ENCODE results near the gene ATP12A. TPM values are rescaled to one million over a fixed set of nuclear protein-coding genes. Genes with fewer than 3 reads are reported as not detected.

The ATP12A gene
- total and polyA plus RNA-seq, 4 experiments from 2014 or later: not detected

- peaks cover 20 to 26% of the 10 kb centered on the region in 2 donors for H3K27me3 Mint-ChIP-seq
- H3K9me3 ChIP-seq (ENCODE audit: control insufficient read depth in 1 of 2, low read length in 2 of 2): no peaks in the 10 kb centered on the region
- ChIA-PET CTCF (ENCODE audit: partially characterized antibody) (interaction anchor here (1.2 to 3.0 kb wide), 11 partner anchors 9 to 102 kb away, joined by 4 to 33 read pairs (median 7); no protein-coding TSS in a partner anchor), POLR2A (ENCODE audit: partially characterized antibody) (no interaction called here)
- intact Hi-C loops (cut with micrococcal nuclease): loop anchor here (5.0 kb wide), 1 partner anchor 285 kb away; no protein-coding TSS in a partner anchor
- peaks cover 31% of the 10 kb centered on the region for H3K4me1 ChIP-seq (ENCODE audit: insufficient read depth, low read length)
- no peak overlapping the region for H3K4me3 ChIP-seq (ENCODE audit: low read length in 2 of 2)
- H3K9me3 Mint-ChIP-seq: peaks cover 0 to 2% (median 0%) of the 10 kb centered on the region in 8 donors
- peaks cover 22 to 40% (median 34%) of the 10 kb centered on the region in 4 donors for H3K4me1 Mint-ChIP-seq
- H3K27ac Mint-ChIP-seq: peak overlapping the region in 4 of 7 donors; percentile 5 to 79 (median 38)
- H3K4me3 Mint-ChIP-seq: peak overlapping the region in 1 of 8 donors; percentile 36
- H3K36me3 Mint-ChIP-seq: no peaks in the 10 kb centered on the region
- H3K27ac ChIP-seq (ENCODE audit: low read depth, low read length): no peak overlapping the region
- no peaks in the 10 kb centered on the region for H3K36me3 ChIP-seq (ENCODE audit: insufficient read depth, low read length)
- H3K27me3 ChIP-seq (ENCODE audit: insufficient read depth, low read length): peaks cover 14% of the 10 kb centered on the region
- no peak for DNase-seq
Observed at GRCh38 chr13:24681930-24682329, 1.7 kb downstream of the ATP12A start.

- ChIA-PET CTCF (ENCODE audit: partially characterized antibody) (interaction anchor here (1.0 to 3.0 kb wide), 21 partner anchors 9 to 313 kb away, joined by 3 to 33 read pairs (median 5); no protein-coding TSS in a partner anchor), POLR2A (ENCODE audit: partially characterized antibody) (no interaction called here)
- peaks cover 31% of the 10 kb centered on the region for H3K4me1 ChIP-seq (ENCODE audit: insufficient read depth, low read length)
- Mint-ChIP-seq H3K27me3 (peaks cover 20 to 25% of the 10 kb centered on the region in 2 donors), H3K4me3 (no peak overlapping the region), H3K4me1 (peaks cover 22 to 40% (median 34%) of the 10 kb centered on the region in 4 donors), H3K27ac (peak overlapping the region in 1 of 7 donors; percentile 54), H3K9me3 (peaks cover 0 to 1% (median 0%) of the 10 kb centered on the region in 8 donors), H3K36me3 (no peaks in the 10 kb centered on the region)
- H3K9me3 ChIP-seq (ENCODE audit: control insufficient read depth in 1 of 2, low read length in 2 of 2): no peaks in the 10 kb centered on the region
- peaks cover 14% of the 10 kb centered on the region for H3K27me3 ChIP-seq (ENCODE audit: insufficient read depth, low read length)
- no peak overlapping the region for H3K4me3 ChIP-seq (ENCODE audit: low read length in 2 of 2)
- H3K36me3 ChIP-seq (ENCODE audit: insufficient read depth, low read length): no peaks in the 10 kb centered on the region
- H3K27ac ChIP-seq (ENCODE audit: low read depth, low read length): no peak overlapping the region
- DNase-seq: no peak
- intact Hi-C loops (cut with micrococcal nuclease): loop anchor here (5.0 kb wide), 1 partner anchor 285 kb away; no protein-coding TSS in a partner anchor
Observed at GRCh38 chr13:24682353-24682752, 2.1 kb downstream of the ATP12A start.

- ChIA-PET POLR2A (ENCODE audit: partially characterized antibody) (no interaction called here), CTCF (ENCODE audit: partially characterized antibody) (interaction anchor here (0.5 to 3.0 kb wide), 23 partner anchors 8 to 230 kb away, joined by 3 to 33 read pairs (median 4); no protein-coding TSS in a partner anchor)
- no peak overlapping the region for H3K4me3 ChIP-seq (ENCODE audit: low read length in 2 of 2)
- no peaks in the 10 kb centered on the region for H3K36me3 ChIP-seq (ENCODE audit: insufficient read depth, low read length)
- Mint-ChIP-seq H3K27ac (peak overlapping the region in 1 of 7 donors; percentile 2), H3K36me3 (no peaks in the 10 kb centered on the region), H3K4me1 (peaks cover 22 to 40% (median 34%) of the 10 kb centered on the region in 4 donors), H3K9me3 (peaks cover 0 to 1% (median 0%) of the 10 kb centered on the region in 8 donors), H3K4me3 (peak overlapping the region in 2 of 8 donors; percentile 39 to 71), H3K27me3 (peaks cover 20 to 22% of the 10 kb centered on the region in 2 donors)
- H3K27ac ChIP-seq (ENCODE audit: low read depth, low read length): no peak overlapping the region
- intact Hi-C loops (cut with micrococcal nuclease): loop anchor here (5.0 kb wide), 1 partner anchor 284 kb away; no protein-coding TSS in a partner anchor
- no peaks in the 10 kb centered on the region for H3K9me3 ChIP-seq (ENCODE audit: control insufficient read depth in 1 of 2, low read length in 2 of 2)
- H3K27me3 ChIP-seq (ENCODE audit: insufficient read depth, low read length): peaks cover 14% of the 10 kb centered on the region
- DNase-seq: no peak
- H3K4me1 ChIP-seq (ENCODE audit: insufficient read depth, low read length): peaks cover 31% of the 10 kb centered on the region
Observed at GRCh38 chr13:24683351-24683750, 3.1 kb downstream of the ATP12A start.

- CTCF ChIA-PET (ENCODE audit: partially characterized antibody): interaction anchor here (1.1 to 3.0 kb wide), 17 partner anchors 10 to 220 kb away, joined by 3 to 33 read pairs (median 7); no protein-coding TSS in a partner anchor
- H3K4me3 ChIP-seq (ENCODE audit: low read length in 2 of 2): peak overlapping the region in 1 of 2 donors; percentile 11
- H3K4me1 ChIP-seq (ENCODE audit: insufficient read depth, low read length): peaks cover 31% of the 10 kb centered on the region
- H3K27ac ChIP-seq (ENCODE audit: low read depth, low read length): no peak overlapping the region
- intact Hi-C loops (cut with micrococcal nuclease): loop anchor here (1.0 to 5.0 kb wide), 3 partner anchors 25 to 283 kb away; no protein-coding TSS in a partner anchor
- peak; percentile 45 to 56 (median 54) for DNase-seq
- Mint-ChIP-seq H3K27me3 (peaks cover 19% of the 10 kb centered on the region in 2 donors), H3K36me3 (no peaks in the 10 kb centered on the region), H3K9me3 (peaks cover 0 to 1% (median 0%) of the 10 kb centered on the region in 8 donors), H3K4me1 (peaks cover 22 to 44% (median 34%) of the 10 kb centered on the region in 4 donors), H3K27ac (peak overlapping the region in 6 of 7 donors; percentile 2 to 54 (median 40)), H3K4me3 (peak overlapping the region in 6 of 8 donors; percentile 40 to 71 (median 62))
- H3K27me3 ChIP-seq (ENCODE audit: insufficient read depth, low read length): peaks cover 13% of the 10 kb centered on the region
- H3K36me3 ChIP-seq (ENCODE audit: insufficient read depth, low read length): no peaks in the 10 kb centered on the region
- POLR2A ChIA-PET (ENCODE audit: partially characterized antibody): interaction anchor here (0.8 to 1.3 kb wide), 2 partner anchors 10 to 44 kb away, joined by 3 read pairs; no protein-coding TSS in a partner anchor
- no peaks in the 10 kb centered on the region for H3K9me3 ChIP-seq (ENCODE audit: control insufficient read depth in 1 of 2, low read length in 2 of 2)
Observed at GRCh38 chr13:24683838-24684599, 3.8 kb downstream of the ATP12A start.

- peak overlapping the region in 1 of 2 donors; percentile 11 for H3K4me3 ChIP-seq (ENCODE audit: low read length in 2 of 2)
- POLR2A ChIA-PET (ENCODE audit: partially characterized antibody): interaction anchor here (0.8 to 1.3 kb wide), 2 partner anchors 9 to 43 kb away, joined by 3 read pairs; no protein-coding TSS in a partner anchor
- peaks cover 31% of the 10 kb centered on the region for H3K4me1 ChIP-seq (ENCODE audit: insufficient read depth, low read length)
- peaks cover 19 to 44% (median 32%) of the 10 kb centered on the region in 4 donors for H3K4me1 Mint-ChIP-seq
- H3K36me3 Mint-ChIP-seq: no peaks in the 10 kb centered on the region
- H3K36me3 ChIP-seq (ENCODE audit: insufficient read depth, low read length): no peaks in the 10 kb centered on the region
- H3K9me3 ChIP-seq (ENCODE audit: control insufficient read depth in 1 of 2, low read length in 2 of 2): no peaks in the 10 kb centered on the region
- peak overlapping the region in 6 of 8 donors; percentile 49 to 71 (median 62) for H3K4me3 Mint-ChIP-seq
- H3K27ac Mint-ChIP-seq: peak overlapping the region in 5 of 7 donors; percentile 49 to 69 (median 54)
- H3K27me3 Mint-ChIP-seq: peaks cover 13% of the 10 kb centered on the region in 2 donors
- intact Hi-C loops (cut with micrococcal nuclease): loop anchor here (1.0 to 5.0 kb wide), 3 partner anchors 24 to 283 kb away; no protein-coding TSS in a partner anchor
- peaks cover 10% of the 10 kb centered on the region for H3K27me3 ChIP-seq (ENCODE audit: insufficient read depth, low read length)
- no peak overlapping the region for H3K27ac ChIP-seq (ENCODE audit: low read depth, low read length)
- CTCF ChIA-PET (ENCODE audit: partially characterized antibody): interaction anchor here (1.5 to 2.1 kb wide), 4 partner anchors 10 to 104 kb away, joined by 6 to 14 read pairs (median 8); no protein-coding TSS in a partner anchor
- peaks cover 0 to 1% (median 0%) of the 10 kb centered on the region in 8 donors for H3K9me3 Mint-ChIP-seq
- DNase-seq: peak in 4 of 5 donors; percentile 25 to 44 (median 37)
Observed at GRCh38 chr13:24684600-24684998, 4.4 kb downstream of the ATP12A start.

- Histone ChIP-seq H3K36me3 (ENCODE audit: insufficient read depth, low read length) (no peaks in the 10 kb centered on the region), H3K4me1 (ENCODE audit: insufficient read depth, low read length) (peaks cover 25% of the 10 kb centered on the region), H3K4me3 (ENCODE audit: low read length in 2 of 2) (no peak overlapping the region), H3K27me3 (ENCODE audit: insufficient read depth, low read length) (peaks cover 4% of the 10 kb centered on the region), H3K27ac (ENCODE audit: low read depth, low read length) (no peak overlapping the region), H3K9me3 (ENCODE audit: control insufficient read depth in 1 of 2, low read length in 2 of 2) (no peaks in the 10 kb centered on the region)
- ChIA-PET CTCF (ENCODE audit: partially characterized antibody) (interaction anchor here (1.1 to 2.1 kb wide), 6 partner anchors 9 to 310 kb away, joined by 3 to 14 read pairs (median 6); no protein-coding TSS in a partner anchor), POLR2A (ENCODE audit: partially characterized antibody) (interaction anchor here (0.8 to 1.3 kb wide), 2 partner anchors 9 to 42 kb away, joined by 3 read pairs; no protein-coding TSS in a partner anchor)
- Mint-ChIP-seq H3K36me3 (no peaks in the 10 kb centered on the region), H3K27ac (peak overlapping the region in 4 of 7 donors; percentile 8 to 65 (median 47)), H3K9me3 (peaks cover 0 to 1% (median 0%) of the 10 kb centered on the region in 8 donors), H3K27me3 (peaks cover 10 to 13% of the 10 kb centered on the region in 2 donors), H3K4me3 (peak overlapping the region in 3 of 8 donors; percentile 18 to 64 (median 57)), H3K4me1 (peaks cover 19 to 39% (median 28%) of the 10 kb centered on the region in 4 donors)
- intact Hi-C loops (cut with micrococcal nuclease): loop anchor here (2.0 kb wide), 1 partner anchor 23 kb away; no protein-coding TSS in a partner anchor
- no peak for DNase-seq
Observed at GRCh38 chr13:24685314-24685713, 5.1 kb downstream of the ATP12A start.
